HG02870 (cell line): ENCODE measurements around the gene CEP295NL.
"Not testable (repeated sequence)": the region's sequence is repeated elsewhere in the genome, so short reads cannot be mapped to it uniquely, and the experiment has no call there.

ENCODE experiments used
- ATAC-seq: cut with Tn5 transposase; IDR thresholded peaks from one replicate; pipeline ENCODE4 v1.9.1; 2021; ENCODE audit warnings: mild to moderate bottlenecking, moderate library complexity; ENCODE audit not compliant: unreplicated experiment

Gene CEP295NL

GRCh38 chr17:78929908-78930775 is 27.1 kb upstream of the CEP295NL start:
- no peak for ATAC-seq

- ATAC-seq = no peak
Observed at GRCh38 chr17:78925662-78926555, 22.9 kb upstream of the CEP295NL start.

GRCh38 chr17:78925234-78925633 is 22.2 kb upstream of the CEP295NL start, which contains the start of gene TIMP2:
Gene TIMP2 (minus strand): TSS chr17:78925387. CDS start chr17:78925088, 299 bp downstream.
- ATAC-seq = no peak

GRCh38 chr17:78924481-78925151 is 21.6 kb upstream of the CEP295NL start:
- no peak for ATAC-seq

- no peak for ATAC-seq
Observed at GRCh38 chr17:78923660-78924453, 20.9 kb upstream of the CEP295NL start.

GRCh38 chr17:78922816-78923498 is 20.0 kb upstream of the CEP295NL start:
- no peak for ATAC-seq

- no peak for ATAC-seq
Observed at GRCh38 chr17:78921437-78921971, 18.5 kb upstream of the CEP295NL start.

- ATAC-seq = no peak
Observed at GRCh38 chr17:78920528-78920927, 17.5 kb upstream of the CEP295NL start.

GRCh38 chr17:78919861-78920450 is 17.0 kb upstream of the CEP295NL start:
- no peak for ATAC-seq

- ATAC-seq = no peak
Observed at GRCh38 chr17:78918979-78919378, 16.0 kb upstream of the CEP295NL start.

- ATAC-seq = no peak
Observed at GRCh38 chr17:78917451-78918275, 14.7 kb upstream of the CEP295NL start.

GRCh38 chr17:78915872-78916632 is 13.1 kb upstream of the CEP295NL start:
- no peak for ATAC-seq

GRCh38 chr17:78913115-78913514 is 10.1 kb upstream of the CEP295NL start:
- ATAC-seq = no peak

- no peak for ATAC-seq
Observed at GRCh38 chr17:78912082-78912481, 9.1 kb upstream of the CEP295NL start.

- not testable (repeated sequence) for ATAC-seq
Observed at GRCh38 chr17:78911543-78911942, 8.5 kb upstream of the CEP295NL start.

GRCh38 chr17:78910497-78911284 is 7.7 kb upstream of the CEP295NL start:
- ATAC-seq = no peak

GRCh38 chr17:78908426-78908825 is 5.4 kb upstream of the CEP295NL start:
- ATAC-seq = no peak
